Parietal lobe (tissue), 2 donors: ENCODE results near the gene SPRR5. TPM values are rescaled to one million over a fixed set of nuclear protein-coding genes. Genes with fewer than 3 reads are reported as not detected.

Experiments used
- small RNA-seq: library from RNA; depleted of rRNA; stranded (forward); fragments of <200 nt; gene quantifications from one replicate; pipeline ENCODE3, GENCODE V24; 2014; ENCODE audit warnings: low replicate concordance
- total RNA-seq: library from RNA; depleted of rRNA; stranded (reverse); fragments of >200 nt; gene quantifications from one replicate; pipeline ENCODE4 v1.2.3, GENCODE V29; 2014

The SPRR5 gene, protein sequence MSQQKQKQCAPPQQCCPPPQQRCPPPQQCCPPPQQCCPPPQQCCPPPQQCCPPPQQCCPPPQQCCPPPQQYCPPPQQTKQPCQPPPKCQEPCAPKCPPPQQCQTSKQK
- total RNA-seq = not detected

DNA sequence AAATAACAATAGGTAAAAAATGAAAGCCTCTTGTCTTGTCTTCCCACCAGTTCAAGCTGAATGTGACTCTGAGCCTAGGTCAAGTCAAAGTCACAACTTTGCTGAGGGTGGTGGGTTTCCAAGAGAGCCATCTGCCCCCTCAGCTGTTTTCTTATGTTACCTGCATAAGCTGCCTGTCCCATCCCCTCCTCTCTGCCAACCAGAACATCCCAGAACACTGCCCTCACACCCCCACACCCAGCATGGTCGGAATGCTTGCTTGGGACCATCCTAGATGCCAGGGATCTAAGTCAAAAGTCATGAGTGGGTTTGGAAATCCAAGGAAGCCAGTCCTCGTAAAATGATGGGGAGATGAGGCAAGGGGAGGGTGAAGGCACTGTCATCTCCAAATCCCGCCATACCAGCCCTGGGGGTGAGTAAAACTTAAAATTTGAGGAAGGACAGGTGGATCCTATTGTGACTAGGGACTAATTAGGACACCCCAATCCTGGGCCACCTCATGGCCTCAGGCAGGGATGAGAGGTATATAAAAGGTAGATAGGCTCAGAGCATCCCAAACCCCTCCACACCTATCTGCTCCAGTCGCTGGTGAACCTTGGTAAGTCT, at the start of gene SPRR5:
Gene SPRR5, plus strand, starts transcription at position 556 of the 606 bp plus-strand sequence. CDS start 1,349 bp downstream, outside the sequence.

GRCh38 chr1:152907686-152908601, 39.1 kb upstream of the SPRR5 start, which contains the start of gene IVL:
TSS of gene IVL (plus strand) at chr1:152908546. CDS start at chr1:152909798, 1,252 bp downstream.

DNA sequence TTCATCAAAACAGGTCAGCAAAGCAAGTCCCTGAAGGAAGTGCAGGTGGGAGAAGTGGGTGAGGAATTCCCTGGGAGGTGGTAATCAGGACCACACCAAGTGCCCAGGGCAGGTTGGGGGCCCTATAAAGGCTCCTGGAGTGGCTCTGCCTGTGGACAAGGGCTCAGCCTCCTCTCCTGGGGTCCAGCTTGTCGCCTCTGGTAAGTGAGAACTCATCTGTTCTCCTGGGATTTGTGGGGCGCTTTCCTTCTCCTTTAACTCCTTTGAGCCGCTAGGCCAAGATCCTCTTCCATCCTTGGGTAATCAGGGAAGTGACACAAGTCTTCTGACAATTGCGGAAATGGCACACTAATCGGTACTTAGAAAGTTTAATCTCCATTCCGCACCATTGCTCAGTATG, 23.5 kb downstream of the SPRR5 start, which contains the start of gene SPRR4:
Gene SPRR4, plus strand, starts transcription at position 154 of the 400 bp plus-strand sequence. CDS start 1,243 bp downstream, outside the sequence.

GRCh38 chr1:152983743-152984142, 36.7 kb downstream of the SPRR5 start, which contains the start of gene SPRR1A:
TSS of gene SPRR1A (plus strand) at chr1:152984081. CDS start at chr1:152985231, 1,150 bp downstream.

Small RNA genes within 50 kb of the gene (small RNA-seq; reads per million reads assigned to genes)
- not detected for gene SPRR1A

Other genes starting within 250 kb of the SPRR5 start
- gene LCE2A, start 248.9 kb upstream of the SPRR5 start, total RNA-seq = not detected
- gene LCE4A, start 239.0 kb upstream of the SPRR5 start, total RNA-seq = not detected
- not detected for gene KPRP, start 189.2 kb upstream of the SPRR5 start, total RNA-seq
- not detected for gene LCE1F, start 172.1 kb upstream of the SPRR5 start, total RNA-seq
- gene LCE1E, start 160.9 kb upstream of the SPRR5 start, total RNA-seq = not detected
- gene LCE1D, start 150.5 kb upstream of the SPRR5 start, total RNA-seq = not detected
- gene LCE1C, start 140.6 kb upstream of the SPRR5 start, total RNA-seq = not detected
- gene LCE1B, start 135.2 kb upstream of the SPRR5 start, total RNA-seq = not detected
- not detected for gene LCE1A, start 119.7 kb upstream of the SPRR5 start, total RNA-seq
- not detected for gene LCE6A, start 104.3 kb upstream of the SPRR5 start, total RNA-seq
- gene LCE7A, start 87.2 kb upstream of the SPRR5 start, total RNA-seq = not detected
- not detected for gene SMCP, start 68.9 kb upstream of the SPRR5 start, total RNA-seq
- not detected for gene IVL, start 38.7 kb upstream of the SPRR5 start, total RNA-seq
- gene SPRR4, start 23.4 kb downstream of the SPRR5 start, total RNA-seq = not detected
- gene SPRR1A, start 36.9 kb downstream of the SPRR5 start, total RNA-seq = not detected
- gene SPRR3, start 54.5 kb downstream of the SPRR5 start, total RNA-seq = not detected
- not detected for gene SPRR1B, start 84.0 kb downstream of the SPRR5 start, total RNA-seq
- gene SPRR2D, start 93.9 kb downstream of the SPRR5 start, total RNA-seq = not detected
- not detected for gene SPRR2A, start 110.3 kb downstream of the SPRR5 start, total RNA-seq
- gene SPRR2B, start 124.4 kb downstream of the SPRR5 start, total RNA-seq = not detected
- not detected for gene SPRR2E, start 147.3 kb downstream of the SPRR5 start, total RNA-seq
- not detected for gene SPRR2F, start 166.3 kb downstream of the SPRR5 start, total RNA-seq
- gene SPRR2G, start 203.7 kb downstream of the SPRR5 start, total RNA-seq = not detected